NCI-H2227 (cell line): Measurements from ENCODE around the gene ASXL2.

Source experiments
- DNase-seq: peaks from one replicate; lab custom pipeline; 2025; ENCODE audit not compliant: unreplicated experiment; lab: John Stamatoyannopoulos, UW

The ASXL2 gene

GRCh38 chr2:25808006-25808383, 70.3 kb downstream of the ASXL2 start:
- no peak for DNase-seq

GRCh38 chr2:25806941-25807340, 71.3 kb downstream of the ASXL2 start:
- DNase-seq, result no peak

- DNase-seq, result no peak
These were observed 72.3 kb downstream of the ASXL2 start for GRCh38 chr2:25805987-25806386.

GRCh38 chr2:25804338-25804737, 73.9 kb downstream of the ASXL2 start:
- DNase-seq, result no peak

- DNase-seq, result no peak
These were observed 79.0 kb downstream of the ASXL2 start for GRCh38 chr2:25799301-25799700.

GRCh38 chr2:25797620-25798488, 80.4 kb downstream of the ASXL2 start:
- no peak for DNase-seq

GRCh38 chr2:25794544-25795276, 83.6 kb downstream of the ASXL2 start:
- no peak for DNase-seq

- no peak for DNase-seq
These were observed 88.1 kb downstream of the ASXL2 start for GRCh38 chr2:25790074-25790790.

- DNase-seq, result no peak
These were observed 89.8 kb downstream of the ASXL2 start for GRCh38 chr2:25788457-25788856.

GRCh38 chr2:25787020-25787419, 91.3 kb downstream of the ASXL2 start:
- no peak for DNase-seq

- no peak for DNase-seq
These were observed 93.9 kb downstream of the ASXL2 start for GRCh38 chr2:25784404-25784803.

- DNase-seq, result no peak
These were observed 101.2 kb downstream of the ASXL2 start for GRCh38 chr2:25777077-25777476.

GRCh38 chr2:25772078-25772477, 106.2 kb downstream of the ASXL2 start:
- no peak for DNase-seq

- DNase-seq, result no peak
These were observed 114.7 kb downstream of the ASXL2 start for GRCh38 chr2:25763575-25763974.

- no peak for DNase-seq
These were observed 118.0 kb downstream of the ASXL2 start for GRCh38 chr2:25760297-25760696.

GRCh38 chr2:25758348-25758747, 119.9 kb downstream of the ASXL2 start:
- DNase-seq, result no peak

GRCh38 chr2:25757906-25758305, 120.4 kb downstream of the ASXL2 start:
- DNase-seq, result no peak

GRCh38 chr2:25756536-25756935, 121.8 kb downstream of the ASXL2 start:
- DNase-seq, result no peak

GRCh38 chr2:25749676-25750075, 128.6 kb downstream of the ASXL2 start:
- DNase-seq, result no peak

GRCh38 chr2:25744055-25744454, 134.2 kb downstream of the ASXL2 start:
- no peak for DNase-seq

GRCh38 chr2:25743132-25743830, 135.0 kb downstream of the ASXL2 start:
- DNase-seq, result no peak
